ENCODE measurements around the gene ZBTB16.

ZBTB16 gene

DNA sequence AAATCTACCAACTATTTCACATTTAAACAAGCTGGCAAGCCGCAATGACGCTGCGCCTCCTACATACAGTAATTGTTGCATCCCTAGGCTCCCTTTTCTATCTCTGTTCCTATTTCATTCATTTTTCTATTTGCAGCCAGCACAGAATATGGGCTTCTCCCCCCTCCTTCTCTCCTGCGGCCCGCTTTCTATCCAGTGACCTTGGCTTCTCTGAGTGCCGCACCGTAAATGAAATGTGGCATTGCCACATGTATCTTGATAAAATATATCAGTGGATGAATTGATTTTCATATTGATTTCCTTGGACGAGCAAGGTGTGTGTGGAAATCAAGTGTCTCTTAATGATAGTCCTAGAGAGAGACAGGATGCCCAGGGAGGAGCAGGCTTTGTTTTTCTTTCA, 70.2 kb downstream of the ZBTB16 start:
- Histone ChIP-seq H3K4me3 (ENCODE audit: low read depth in 1 of 2, low read length in 2 of 2) (no peak overlapping the region), H3K36me3 (ENCODE audit: insufficient read depth, low read length) (peaks cover 4% of the 10 kb centered on the region), H3K4me1 (ENCODE audit: insufficient read depth, low read length) (peaks cover 96% of the 10 kb centered on the region), H3K27me3 (ENCODE audit: control insufficient read depth in 1 of 2, insufficient read depth in 2 of 2, low read length in 2 of 2) (no peaks in the 10 kb centered on the region), H3K9ac (ENCODE audit: low read length) (no peak overlapping the region), H3K27ac (ENCODE audit: low read depth, low read length) (no peak overlapping the region), H3K9me3 (ENCODE audit: low read length) (no peaks in the 10 kb centered on the region)

DNA sequence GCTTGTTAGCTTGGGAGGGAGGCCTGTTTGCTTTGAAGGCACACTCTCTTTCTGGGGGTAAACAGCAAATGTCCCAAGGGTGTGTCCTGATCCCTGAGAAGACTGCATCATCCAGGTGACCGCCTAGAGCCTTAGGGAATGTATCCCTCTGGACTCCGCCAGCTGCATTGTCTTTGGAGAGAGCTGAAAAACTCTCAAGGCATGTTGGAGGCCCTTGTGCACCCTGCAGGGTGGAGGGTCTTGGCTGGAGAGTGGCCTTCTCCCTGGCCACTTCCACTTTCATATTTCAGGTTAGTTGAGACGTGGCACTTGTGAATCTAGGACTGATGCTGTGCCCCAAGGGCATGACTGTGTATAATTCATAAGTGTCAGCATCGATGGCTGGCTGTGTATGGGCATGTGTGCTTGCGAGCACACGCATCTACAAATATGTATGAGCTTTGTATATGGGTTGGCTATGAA, 70.6 kb downstream of the ZBTB16 start:
- Histone ChIP-seq H3K36me3 (ENCODE audit: insufficient read depth, low read length) (peaks cover 4% of the 10 kb centered on the region), H3K4me1 (ENCODE audit: insufficient read depth, low read length) (peaks cover 96% of the 10 kb centered on the region), H3K27me3 (ENCODE audit: control insufficient read depth in 1 of 2, insufficient read depth in 2 of 2, low read length in 2 of 2) (no peaks in the 10 kb centered on the region), H3K9me3 (ENCODE audit: low read length) (no peaks in the 10 kb centered on the region), H3K9ac (ENCODE audit: low read length) (no peak overlapping the region), H3K4me3 (ENCODE audit: low read depth in 1 of 2, low read length in 2 of 2) (no peak overlapping the region), H3K27ac (ENCODE audit: low read depth, low read length) (no peak overlapping the region)

- Histone ChIP-seq H3K9me3 (ENCODE audit: low read length) (no peaks in the 10 kb centered on the region), H3K36me3 (ENCODE audit: insufficient read depth, low read length) (peaks cover 2% of the 10 kb centered on the region), H3K27ac (ENCODE audit: low read depth, low read length) (no peak overlapping the region), H3K4me3 (ENCODE audit: low read depth in 1 of 2, low read length in 2 of 2) (no peak overlapping the region), H3K9ac (ENCODE audit: low read length) (no peak overlapping the region), H3K4me1 (ENCODE audit: insufficient read depth, low read length) (peaks cover 97% of the 10 kb centered on the region), H3K27me3 (ENCODE audit: control insufficient read depth in 1 of 2, insufficient read depth in 2 of 2, low read length in 2 of 2) (no peaks in the 10 kb centered on the region)
Measured at GRCh38 chr11:114130629-114131277, 71.2 kb downstream of the ZBTB16 start.

DNA sequence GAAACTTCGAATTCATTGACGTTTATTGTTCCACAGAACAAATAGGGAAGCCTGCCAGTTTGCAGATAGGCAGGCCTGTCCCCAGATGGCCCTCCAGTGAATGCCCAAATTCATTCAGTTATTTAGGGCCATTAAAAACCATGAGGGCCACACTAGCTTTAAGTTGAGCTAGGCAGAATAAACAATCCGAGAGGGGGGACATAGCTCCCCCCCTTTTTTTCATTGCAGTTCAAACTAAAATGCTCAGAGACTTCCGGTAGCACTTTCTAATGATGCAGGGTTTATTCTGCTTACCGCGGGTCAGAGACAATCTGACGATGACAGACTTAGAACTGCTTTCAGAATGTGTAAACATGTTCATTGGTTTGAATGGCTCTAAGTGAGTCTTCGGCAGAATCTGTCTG, 72.0 kb downstream of the ZBTB16 start:
- Histone ChIP-seq H3K27ac (ENCODE audit: low read depth, low read length) (peak overlapping the region; percentile 55), H3K9ac (ENCODE audit: low read length) (peak overlapping the region; percentile 15), H3K9me3 (ENCODE audit: low read length) (no peaks in the 10 kb centered on the region), H3K27me3 (ENCODE audit: control insufficient read depth in 1 of 2, insufficient read depth in 2 of 2, low read length in 2 of 2) (no peaks in the 10 kb centered on the region), H3K36me3 (ENCODE audit: insufficient read depth, low read length) (no peaks in the 10 kb centered on the region), H3K4me1 (ENCODE audit: insufficient read depth, low read length) (peaks cover 97% of the 10 kb centered on the region), H3K4me3 (ENCODE audit: low read depth in 1 of 2, low read length in 2 of 2) (no peak overlapping the region)

DNA sequence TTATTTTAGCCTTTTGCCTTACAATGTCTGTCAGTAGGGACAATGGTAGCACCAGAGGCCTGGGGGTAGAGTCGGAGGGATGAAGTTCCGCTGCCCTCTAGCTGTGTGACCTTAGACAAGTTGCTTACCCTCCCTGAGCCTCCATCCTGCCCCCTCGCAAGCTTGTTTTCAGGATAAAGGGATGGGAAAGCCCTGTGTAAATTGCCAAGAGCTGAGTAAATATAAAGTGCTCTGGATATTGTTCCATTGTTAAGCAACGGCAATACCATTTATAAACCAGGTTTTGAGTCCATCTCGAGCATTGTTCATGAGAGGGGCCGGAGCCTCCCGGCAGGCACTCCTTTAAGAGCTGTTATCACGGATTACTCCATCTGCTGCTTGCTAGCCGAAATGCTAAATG, 72.9 kb downstream of the ZBTB16 start:
- H3K9me3 ChIP-seq (ENCODE audit: low read length): no peaks in the 10 kb centered on the region
- H3K36me3 ChIP-seq (ENCODE audit: insufficient read depth, low read length): peaks cover 4% of the 10 kb centered on the region
- H3K4me1 ChIP-seq (ENCODE audit: insufficient read depth, low read length): peaks cover 97% of the 10 kb centered on the region
- H3K27ac ChIP-seq (ENCODE audit: low read depth, low read length): peak overlapping the region; percentile 63
- H3K4me3 ChIP-seq (ENCODE audit: low read depth in 1 of 2, low read length in 2 of 2): no peak overlapping the region
- H3K27me3 ChIP-seq (ENCODE audit: control insufficient read depth in 1 of 2, insufficient read depth in 2 of 2, low read length in 2 of 2): no peaks in the 10 kb centered on the region
- H3K9ac ChIP-seq (ENCODE audit: low read length): peak overlapping the region; percentile 15

DNA sequence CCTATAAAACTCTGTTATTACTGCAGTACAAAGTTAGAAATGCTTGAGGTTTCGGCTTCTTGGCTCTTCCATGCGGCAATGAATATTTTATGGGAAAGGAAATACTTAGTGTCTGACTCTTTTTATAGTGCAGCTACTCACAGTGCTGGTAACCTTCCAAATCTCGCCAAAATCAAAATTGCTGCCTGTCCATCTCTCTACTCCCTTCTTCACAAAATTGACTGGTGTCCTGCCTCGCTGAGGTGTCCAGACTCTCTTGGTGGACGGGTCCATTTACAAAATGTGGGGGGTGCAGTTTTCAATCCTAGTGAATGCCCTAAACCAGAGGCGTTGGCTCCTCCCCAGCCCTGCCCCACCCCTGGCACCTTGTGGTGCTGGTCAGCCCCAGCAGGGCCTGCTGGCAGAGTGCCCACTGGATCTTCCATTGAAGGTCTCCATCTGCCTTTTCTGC, 73.5 kb downstream of the ZBTB16 start:
- Histone ChIP-seq H3K27ac (ENCODE audit: low read depth, low read length) (peak overlapping the region; percentile 63), H3K4me3 (ENCODE audit: low read depth in 1 of 2, low read length in 2 of 2) (no peak overlapping the region), H3K9me3 (ENCODE audit: low read length) (no peaks in the 10 kb centered on the region), H3K4me1 (ENCODE audit: insufficient read depth, low read length) (peaks cover 97% of the 10 kb centered on the region), H3K9ac (ENCODE audit: low read length) (peak overlapping the region; percentile 15), H3K27me3 (ENCODE audit: control insufficient read depth in 1 of 2, insufficient read depth in 2 of 2, low read length in 2 of 2) (no peaks in the 10 kb centered on the region), H3K36me3 (ENCODE audit: insufficient read depth, low read length) (peaks cover 4% of the 10 kb centered on the region)

DNA sequence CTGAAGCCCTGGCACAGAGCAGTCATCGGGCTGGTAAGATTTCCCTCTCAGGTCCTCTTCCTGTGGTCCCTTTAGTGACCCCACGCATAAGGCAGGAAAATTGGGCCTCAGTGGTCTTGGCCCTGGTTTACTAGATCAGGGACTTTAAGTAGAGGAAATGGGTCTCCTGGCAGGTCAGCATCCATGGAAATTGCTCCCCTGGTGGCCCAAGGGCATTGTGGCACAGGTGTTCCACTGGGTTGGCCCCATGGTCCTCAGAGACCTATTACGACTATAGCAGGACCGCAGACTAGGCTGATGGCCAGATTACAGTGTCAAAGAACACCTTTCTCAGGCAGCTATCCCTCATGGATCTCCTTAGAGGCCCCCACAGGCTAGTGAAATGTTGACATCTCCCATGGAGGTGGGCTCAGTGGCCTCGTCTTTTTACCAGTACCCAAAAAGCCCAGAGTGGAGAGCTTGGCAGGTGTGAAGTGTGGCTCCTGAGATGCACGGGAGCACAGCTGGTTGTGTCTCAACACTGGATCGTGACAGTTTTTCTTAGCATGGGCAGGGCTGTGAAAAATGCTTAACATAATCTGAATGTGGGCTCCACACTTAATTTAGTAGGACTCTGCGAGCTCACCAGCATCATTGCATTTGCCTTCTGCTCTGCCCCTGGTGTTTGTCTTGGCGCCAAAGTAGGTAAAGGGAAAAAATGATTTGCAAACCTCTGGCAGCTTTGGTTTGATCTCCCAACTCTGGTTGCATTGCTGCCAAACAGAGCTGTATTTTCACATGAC, 74.2 kb downstream of the ZBTB16 start:
- H3K27me3 ChIP-seq (ENCODE audit: control insufficient read depth in 1 of 2, insufficient read depth in 2 of 2, low read length in 2 of 2): no peaks in the 10 kb centered on the region
- H3K27ac ChIP-seq (ENCODE audit: low read depth, low read length): peak overlapping the region; percentile 63
- H3K36me3 ChIP-seq (ENCODE audit: insufficient read depth, low read length): peaks cover 4% of the 10 kb centered on the region
- peaks cover 92% of the 10 kb centered on the region for H3K4me1 ChIP-seq (ENCODE audit: insufficient read depth, low read length)
- H3K9ac ChIP-seq (ENCODE audit: low read length): no peak overlapping the region
- H3K4me3 ChIP-seq (ENCODE audit: low read depth in 1 of 2, low read length in 2 of 2): no peak overlapping the region
- no peaks in the 10 kb centered on the region for H3K9me3 ChIP-seq (ENCODE audit: low read length)

DNA sequence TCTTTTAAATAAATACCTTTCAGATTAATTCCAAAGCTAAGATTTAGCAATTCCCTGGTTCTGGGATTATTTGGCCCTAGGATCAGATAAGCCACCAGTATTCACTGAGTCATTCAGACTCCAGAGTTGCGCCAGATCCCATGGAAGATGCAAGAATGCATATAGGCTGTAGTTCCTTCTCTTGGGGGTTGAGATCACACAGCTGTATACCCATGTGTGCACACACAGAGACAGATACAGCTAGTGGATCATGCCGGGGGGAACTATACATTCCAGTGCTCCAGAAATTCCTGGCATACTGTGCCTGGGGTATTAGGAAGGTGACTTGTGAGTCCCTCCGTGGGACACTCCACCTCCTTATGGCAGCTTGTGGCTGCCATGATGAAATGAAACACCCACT, 75.4 kb downstream of the ZBTB16 start:
- peaks cover 4% of the 10 kb centered on the region for H3K36me3 ChIP-seq (ENCODE audit: insufficient read depth, low read length)
- H3K9me3 ChIP-seq (ENCODE audit: low read length): no peaks in the 10 kb centered on the region
- no peak overlapping the region for H3K9ac ChIP-seq (ENCODE audit: low read length)
- H3K27ac ChIP-seq (ENCODE audit: low read depth, low read length): no peak overlapping the region
- H3K27me3 ChIP-seq (ENCODE audit: control insufficient read depth in 1 of 2, insufficient read depth in 2 of 2, low read length in 2 of 2): no peaks in the 10 kb centered on the region
- peaks cover 94% of the 10 kb centered on the region for H3K4me1 ChIP-seq (ENCODE audit: insufficient read depth, low read length)
- H3K4me3 ChIP-seq (ENCODE audit: low read depth in 1 of 2, low read length in 2 of 2): no peak overlapping the region

DNA sequence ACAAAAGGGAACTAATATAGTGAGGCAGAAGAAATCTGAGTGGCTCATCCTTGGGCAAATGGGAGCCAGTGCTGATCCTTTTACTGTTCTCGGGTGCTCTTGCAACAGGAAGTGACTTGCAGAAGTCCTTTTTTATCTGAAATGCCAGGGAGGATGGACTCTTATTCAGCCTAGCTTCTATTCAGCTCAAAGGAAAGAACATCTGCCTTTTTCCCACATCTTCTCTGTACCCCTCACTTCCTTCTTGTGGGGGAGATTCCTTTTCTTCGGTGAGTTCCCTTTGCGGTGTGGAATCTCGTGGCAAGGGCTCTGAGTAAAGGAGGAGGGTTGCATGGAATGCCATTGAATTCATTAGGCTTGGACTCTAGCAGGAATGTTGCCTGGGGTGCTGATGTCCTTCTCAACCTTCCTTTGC, 76.2 kb downstream of the ZBTB16 start:
- peaks cover 94% of the 10 kb centered on the region for H3K4me1 ChIP-seq (ENCODE audit: insufficient read depth, low read length)

DNA sequence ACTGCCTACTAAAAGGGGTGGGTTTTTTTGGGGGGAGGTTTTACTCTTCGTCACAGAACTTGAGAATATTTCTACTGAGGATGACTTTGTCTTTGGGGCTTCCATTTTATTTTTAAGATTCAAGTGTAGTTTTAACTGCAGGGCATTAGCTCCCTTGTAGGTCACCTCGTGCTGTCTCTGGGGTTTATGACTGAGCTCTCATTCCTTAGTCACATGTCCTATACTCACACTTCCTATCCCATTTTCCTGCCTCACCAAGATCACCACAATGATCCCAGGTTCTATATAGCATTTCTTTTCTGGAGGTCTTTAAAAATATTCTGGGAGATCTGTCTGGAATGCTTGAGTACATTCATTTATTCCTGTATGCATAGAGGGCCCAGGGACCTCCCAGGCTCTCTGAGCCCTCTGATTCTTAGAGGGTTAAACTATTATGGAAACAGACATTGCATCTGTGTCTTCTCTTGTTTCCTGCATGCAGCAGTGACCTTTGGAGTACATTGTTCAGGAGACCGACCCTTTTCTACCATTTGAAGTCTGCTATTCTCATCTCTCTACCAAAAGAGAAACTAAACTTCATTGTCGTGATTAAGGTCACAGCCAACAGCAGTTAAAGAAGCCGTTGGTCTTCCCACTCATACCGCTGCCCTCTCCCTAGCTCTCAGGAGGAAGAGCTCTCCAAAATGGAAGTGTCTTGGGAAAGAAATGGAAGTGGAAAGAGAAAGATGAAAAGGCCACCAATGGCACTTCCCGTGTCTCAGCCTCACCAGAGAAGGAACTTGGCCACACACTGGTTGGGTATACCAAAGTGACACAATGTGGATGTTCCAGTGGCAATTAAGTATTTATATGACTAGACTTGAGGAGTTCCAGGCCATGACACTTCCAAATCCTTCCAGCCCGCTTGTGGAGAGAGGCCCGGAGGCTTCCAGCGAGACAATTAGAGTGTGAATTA, 77.5 kb downstream of the ZBTB16 start:
- no peak overlapping the region for H3K27ac ChIP-seq (ENCODE audit: low read depth, low read length)
- peaks cover 4% of the 10 kb centered on the region for H3K36me3 ChIP-seq (ENCODE audit: insufficient read depth, low read length)
- no peak overlapping the region for H3K9ac ChIP-seq (ENCODE audit: low read length)
- no peak overlapping the region for H3K4me3 ChIP-seq (ENCODE audit: low read depth in 1 of 2, low read length in 2 of 2)
- H3K9me3 ChIP-seq (ENCODE audit: low read length): no peaks in the 10 kb centered on the region
- H3K27me3 ChIP-seq (ENCODE audit: control insufficient read depth in 1 of 2, insufficient read depth in 2 of 2, low read length in 2 of 2): no peaks in the 10 kb centered on the region
- peaks cover 94% of the 10 kb centered on the region for H3K4me1 ChIP-seq (ENCODE audit: insufficient read depth, low read length)

More for the DNA sequence above, 76.2 kb downstream of the ZBTB16 start:
- H3K9ac ChIP-seq (ENCODE audit: low read length): no peak overlapping the region
- H3K4me3 ChIP-seq (ENCODE audit: low read depth in 1 of 2, low read length in 2 of 2): peak overlapping the region in 1 of 2 donors; percentile 2
- H3K27ac ChIP-seq (ENCODE audit: low read depth, low read length): peak overlapping the region; percentile 6
- H3K9me3 ChIP-seq (ENCODE audit: low read length): no peaks in the 10 kb centered on the region
- peaks cover 4% of the 10 kb centered on the region for H3K36me3 ChIP-seq (ENCODE audit: insufficient read depth, low read length)
- no peaks in the 10 kb centered on the region for H3K27me3 ChIP-seq (ENCODE audit: control insufficient read depth in 1 of 2, insufficient read depth in 2 of 2, low read length in 2 of 2)

- Histone ChIP-seq H3K27ac (ENCODE audit: low read depth, low read length) (no peak overlapping the region), H3K9me3 (ENCODE audit: low read length) (no peaks in the 10 kb centered on the region), H3K4me1 (ENCODE audit: insufficient read depth, low read length) (peaks cover 92% of the 10 kb centered on the region), H3K4me3 (ENCODE audit: low read depth in 1 of 2, low read length in 2 of 2) (no peak overlapping the region), H3K9ac (ENCODE audit: low read length) (no peak overlapping the region), H3K27me3 (ENCODE audit: control insufficient read depth in 1 of 2, insufficient read depth in 2 of 2, low read length in 2 of 2) (no peaks in the 10 kb centered on the region), H3K36me3 (ENCODE audit: insufficient read depth, low read length) (peaks cover 4% of the 10 kb centered on the region)
Measured at GRCh38 chr11:114137838-114138237, 78.3 kb downstream of the ZBTB16 start.
